K562 (cell line): ENCODE data around the gene ZNF768. TPM values are rescaled to one million over a fixed set of nuclear protein-coding genes. Genes with fewer than 3 reads are reported as not detected.

ENCODE experiments used
- BRF1 ChIP-seq: IDR thresholded peaks from 3 replicates; pipeline ENCODE4 v1.6.1; 2011; ENCODE audit warnings: borderline replicate concordance, mild to moderate bottlenecking; ENCODE audit not compliant: insufficient read length; ENCODE audit errors: extremely low read depth
- HDAC2 ChIP-seq: fragments of 450-650 bp; IDR thresholded peaks from 2 replicates; pipeline ENCODE4 v1.6.1; 2016; ENCODE audit warnings: mild to moderate bottlenecking
- LCOR ChIP-seq: sonication (generic); formaldehyde crosslinking; IDR thresholded peaks from 2 replicates; pipeline ENCODE4 v1.8.0; 2022; ENCODE audit warnings: mild to moderate bottlenecking, missing genetic modification reagents
- PRMT5 ChIP-seq: sonication (generic); formaldehyde crosslinking; IDR thresholded peaks from 2 replicates; pipeline ENCODE4 v1.5.0; 2020; ENCODE audit warnings: missing genetic modification reagents
- RBBP5 ChIP-seq: fragments of 200-600 bp; sonication (generic); IDR thresholded peaks from 2 replicates; pipeline ENCODE4 v1.6.1; 2012; ENCODE audit warnings: borderline replicate concordance, mild to moderate bottlenecking, low read length, control low read depth, inconsistent platforms; ENCODE audit not compliant: insufficient read depth, poor library complexity, severe bottlenecking
- SAP30 ChIP-seq: fragments of 200-600 bp; sonication (generic); IDR thresholded peaks from 2 replicates; pipeline ENCODE4 v1.6.1; 2012; ENCODE audit warnings: borderline replicate concordance, low read depth, mild to moderate bottlenecking, moderate library complexity, low read length, control low read depth, inconsistent platforms; ENCODE audit not compliant: insufficient read depth, poor library complexity, severe bottlenecking
- SP2 ChIP-seq: IDR thresholded peaks from 2 replicates; pipeline ENCODE4 v1.6.1; 2011; ENCODE audit warnings: mild to moderate bottlenecking, low read depth, low read length, moderate library complexity; ENCODE audit not compliant: poor library complexity, severe bottlenecking; ENCODE audit errors: extremely low read depth
- ZNF324 ChIP-seq: fragments of 250-450 bp; sonication (Bioruptor Pico); IDR thresholded peaks from 2 replicates; pipeline ENCODE4 v1.4.0; 2020; ENCODE audit warnings: mild to moderate bottlenecking
- ZNF644 ChIP-seq: fragments of 200-800 bp; sonication (Bioruptor generic); IDR thresholded peaks from 2 replicates; pipeline ENCODE4 v1.6.1; 2016; ENCODE audit warnings: low read depth, missing genetic modification characterization, missing compliant biosample characterization
- ZNF766 ChIP-seq: fragments of 200-800 bp; sonication (Bioruptor generic); conservative IDR thresholded peaks from 2 replicates; pipeline ENCODE4 v1.6.1; 2016; ENCODE audit warnings: missing genetic modification characterization, missing compliant biosample characterization
- polyA plus RNA-seq, 8 experiments: library from polyadenylated mRNA; depleted of rRNA in 4 of 8; stranded (reverse) in 5 of 8; unstranded in 3 of 8; fragments of >200 nt; fragmentation: Nextera tagmentation in 2 of 8; fragmentation: Illumina TruSeq in 1 of 8; extraction: Ambion mirVana in 2 of 8; extraction: Trizol in 1 of 8; gene quantifications; 2 replicates each; pipeline versions ENCODE4 v1.2.1 to v1.2.3, GENCODE V29; 2011 to 2014; ENCODE audit warnings: inconsistent platforms in 1 of 8, missing spikeins in 1 of 8
- total RNA-seq, 7 experiments: library from RNA; depleted of rRNA in 6 of 7; stranded (reverse); fragments of >200 nt in 6 of 7; fragmentation: Illumina TruSeq in 2 of 7; extraction: Trizol in 2 of 7; gene quantifications; 2 replicates each; pipeline versions ENCODE4 v1.2.1 to v1.2.3, GENCODE V29; 2011 to 2021; ENCODE audit warnings: low replicate concordance in 1 of 7
- TF ChIP-seq, protein P1 (sequence below): fragments of 250-450 bp; sonication (Bioruptor Pico); IDR thresholded peaks from 2 replicates; pipeline ENCODE4 v1.5.0; 2020; ENCODE audit warnings: mild to moderate bottlenecking, borderline replicate concordance
- TF ChIP-seq, protein P2 (sequence below): fragments of 150-350 bp; conservative IDR thresholded peaks from 2 replicates; pipeline ENCODE4 v1.6.1; 2014; ENCODE audit warnings: low read length
- TF ChIP-seq, protein P3 (sequence below): fragments of 200-800 bp; sonication (Bioruptor generic); IDR thresholded peaks from 2 replicates; pipeline ENCODE4 v1.6.1; 2017; ENCODE audit warnings: missing genetic modification characterization, missing compliant biosample characterization
- TF ChIP-seq, protein P4 (sequence below), 2 experiments: fragments of 450-650 bp; IDR thresholded peaks; 2 replicates each; pipeline ENCODE4 v1.6.1; 2018; ENCODE audit warnings: mild to moderate bottlenecking in 2 of 2, low read depth in 1 of 2; ENCODE audit not compliant: partially characterized antibody in 2 of 2
- TF ChIP-seq, protein P5 (sequence below): sonication (generic); formaldehyde crosslinking; IDR thresholded peaks from 2 replicates; pipeline ENCODE4 v1.8.0; 2022; ENCODE audit warnings: mild to moderate bottlenecking, missing genetic modification reagents

ZNF768 gene
- total and polyA plus RNA-seq, 9 of the 15 experiments (the other 6 are each of a cell fraction or from before 2014, with no cell fraction given): 0.13 to 50.7 (median 26.9) TPM

DNA sequence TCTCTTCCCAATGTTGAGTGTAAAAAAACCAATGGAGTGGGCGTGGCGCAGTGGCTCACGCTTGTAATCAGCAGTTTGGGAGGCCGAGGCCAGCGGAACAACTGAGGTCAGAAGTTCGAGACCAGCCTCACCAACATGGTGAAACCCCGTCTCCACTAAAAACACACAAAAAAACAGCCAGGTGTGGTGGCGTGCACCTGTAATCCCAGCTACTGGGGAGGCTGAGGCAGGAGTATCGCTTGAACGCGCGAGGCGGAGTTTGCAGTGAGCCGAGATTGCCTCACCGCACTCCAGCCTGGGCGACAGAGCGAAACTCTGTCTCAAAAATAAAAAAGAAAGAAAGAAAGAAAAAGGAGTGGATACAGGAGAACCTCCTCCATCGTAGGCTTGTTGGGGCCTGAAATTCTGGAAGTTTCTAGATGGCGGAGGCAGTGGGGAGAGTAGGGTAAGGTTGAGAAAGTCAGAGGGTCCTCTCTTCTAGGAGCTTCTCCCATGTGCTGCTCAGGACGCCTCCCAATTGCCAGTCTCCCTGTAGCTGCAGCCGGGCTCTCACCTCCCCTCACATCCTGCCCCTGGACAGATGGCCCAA lies 32.5 kb upstream of the ZNF768 start (continued):
- TF ChIP-seq RBBP5 (no peak), HDAC2 (peak; percentile 51; the same call in 1 of the 2 replicates), ZNF324 (CRISPR knock-in tag) (no peak), SAP30 (peak; percentile 7), ZNF644 (tag) (no peak), LCOR (peak; percentile 96), ZNF766 (CRISPR knock-in tag) (no peak), BRF1 (no peak), SP2 (no peak), PRMT5 (CRISPR knock-in tag) (no peak)
- TF ChIP-seq, protein P1, sequence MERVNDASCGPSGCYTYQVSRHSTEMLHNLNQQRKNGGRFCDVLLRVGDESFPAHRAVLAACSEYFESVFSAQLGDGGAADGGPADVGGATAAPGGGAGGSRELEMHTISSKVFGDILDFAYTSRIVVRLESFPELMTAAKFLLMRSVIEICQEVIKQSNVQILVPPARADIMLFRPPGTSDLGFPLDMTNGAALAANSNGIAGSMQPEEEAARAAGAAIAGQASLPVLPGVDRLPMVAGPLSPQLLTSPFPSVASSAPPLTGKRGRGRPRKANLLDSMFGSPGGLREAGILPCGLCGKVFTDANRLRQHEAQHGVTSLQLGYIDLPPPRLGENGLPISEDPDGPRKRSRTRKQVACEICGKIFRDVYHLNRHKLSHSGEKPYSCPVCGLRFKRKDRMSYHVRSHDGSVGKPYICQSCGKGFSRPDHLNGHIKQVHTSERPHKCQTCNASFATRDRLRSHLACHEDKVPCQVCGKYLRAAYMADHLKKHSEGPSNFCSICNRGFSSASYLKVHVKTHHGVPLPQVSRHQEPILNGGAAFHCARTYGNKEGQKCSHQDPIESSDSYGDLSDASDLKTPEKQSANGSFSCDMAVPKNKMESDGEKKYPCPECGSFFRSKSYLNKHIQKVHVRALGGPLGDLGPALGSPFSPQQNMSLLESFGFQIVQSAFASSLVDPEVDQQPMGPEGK: no peak
- TF ChIP-seq, protein P2, sequence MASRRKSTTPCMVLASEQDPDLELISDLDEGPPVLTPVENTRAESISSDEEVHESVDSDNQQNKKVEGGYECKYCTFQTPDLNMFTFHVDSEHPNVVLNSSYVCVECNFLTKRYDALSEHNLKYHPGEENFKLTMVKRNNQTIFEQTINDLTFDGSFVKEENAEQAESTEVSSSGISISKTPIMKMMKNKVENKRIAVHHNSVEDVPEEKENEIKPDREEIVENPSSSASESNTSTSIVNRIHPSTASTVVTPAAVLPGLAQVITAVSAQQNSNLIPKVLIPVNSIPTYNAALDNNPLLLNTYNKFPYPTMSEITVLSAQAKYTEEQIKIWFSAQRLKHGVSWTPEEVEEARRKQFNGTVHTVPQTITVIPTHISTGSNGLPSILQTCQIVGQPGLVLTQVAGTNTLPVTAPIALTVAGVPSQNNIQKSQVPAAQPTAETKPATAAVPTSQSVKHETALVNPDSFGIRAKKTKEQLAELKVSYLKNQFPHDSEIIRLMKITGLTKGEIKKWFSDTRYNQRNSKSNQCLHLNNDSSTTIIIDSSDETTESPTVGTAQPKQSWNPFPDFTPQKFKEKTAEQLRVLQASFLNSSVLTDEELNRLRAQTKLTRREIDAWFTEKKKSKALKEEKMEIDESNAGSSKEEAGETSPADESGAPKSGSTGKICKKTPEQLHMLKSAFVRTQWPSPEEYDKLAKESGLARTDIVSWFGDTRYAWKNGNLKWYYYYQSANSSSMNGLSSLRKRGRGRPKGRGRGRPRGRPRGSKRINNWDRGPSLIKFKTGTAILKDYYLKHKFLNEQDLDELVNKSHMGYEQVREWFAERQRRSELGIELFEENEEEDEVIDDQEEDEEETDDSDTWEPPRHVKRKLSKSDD: no peak
- TF ChIP-seq, protein P3, sequence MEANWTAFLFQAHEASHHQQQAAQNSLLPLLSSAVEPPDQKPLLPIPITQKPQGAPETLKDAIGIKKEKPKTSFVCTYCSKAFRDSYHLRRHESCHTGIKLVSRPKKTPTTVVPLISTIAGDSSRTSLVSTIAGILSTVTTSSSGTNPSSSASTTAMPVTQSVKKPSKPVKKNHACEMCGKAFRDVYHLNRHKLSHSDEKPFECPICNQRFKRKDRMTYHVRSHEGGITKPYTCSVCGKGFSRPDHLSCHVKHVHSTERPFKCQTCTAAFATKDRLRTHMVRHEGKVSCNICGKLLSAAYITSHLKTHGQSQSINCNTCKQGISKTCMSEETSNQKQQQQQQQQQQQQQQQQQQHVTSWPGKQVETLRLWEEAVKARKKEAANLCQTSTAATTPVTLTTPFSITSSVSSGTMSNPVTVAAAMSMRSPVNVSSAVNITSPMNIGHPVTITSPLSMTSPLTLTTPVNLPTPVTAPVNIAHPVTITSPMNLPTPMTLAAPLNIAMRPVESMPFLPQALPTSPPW (CRISPR knock-in tag): no peak
- TF ChIP-seq, protein P4, sequence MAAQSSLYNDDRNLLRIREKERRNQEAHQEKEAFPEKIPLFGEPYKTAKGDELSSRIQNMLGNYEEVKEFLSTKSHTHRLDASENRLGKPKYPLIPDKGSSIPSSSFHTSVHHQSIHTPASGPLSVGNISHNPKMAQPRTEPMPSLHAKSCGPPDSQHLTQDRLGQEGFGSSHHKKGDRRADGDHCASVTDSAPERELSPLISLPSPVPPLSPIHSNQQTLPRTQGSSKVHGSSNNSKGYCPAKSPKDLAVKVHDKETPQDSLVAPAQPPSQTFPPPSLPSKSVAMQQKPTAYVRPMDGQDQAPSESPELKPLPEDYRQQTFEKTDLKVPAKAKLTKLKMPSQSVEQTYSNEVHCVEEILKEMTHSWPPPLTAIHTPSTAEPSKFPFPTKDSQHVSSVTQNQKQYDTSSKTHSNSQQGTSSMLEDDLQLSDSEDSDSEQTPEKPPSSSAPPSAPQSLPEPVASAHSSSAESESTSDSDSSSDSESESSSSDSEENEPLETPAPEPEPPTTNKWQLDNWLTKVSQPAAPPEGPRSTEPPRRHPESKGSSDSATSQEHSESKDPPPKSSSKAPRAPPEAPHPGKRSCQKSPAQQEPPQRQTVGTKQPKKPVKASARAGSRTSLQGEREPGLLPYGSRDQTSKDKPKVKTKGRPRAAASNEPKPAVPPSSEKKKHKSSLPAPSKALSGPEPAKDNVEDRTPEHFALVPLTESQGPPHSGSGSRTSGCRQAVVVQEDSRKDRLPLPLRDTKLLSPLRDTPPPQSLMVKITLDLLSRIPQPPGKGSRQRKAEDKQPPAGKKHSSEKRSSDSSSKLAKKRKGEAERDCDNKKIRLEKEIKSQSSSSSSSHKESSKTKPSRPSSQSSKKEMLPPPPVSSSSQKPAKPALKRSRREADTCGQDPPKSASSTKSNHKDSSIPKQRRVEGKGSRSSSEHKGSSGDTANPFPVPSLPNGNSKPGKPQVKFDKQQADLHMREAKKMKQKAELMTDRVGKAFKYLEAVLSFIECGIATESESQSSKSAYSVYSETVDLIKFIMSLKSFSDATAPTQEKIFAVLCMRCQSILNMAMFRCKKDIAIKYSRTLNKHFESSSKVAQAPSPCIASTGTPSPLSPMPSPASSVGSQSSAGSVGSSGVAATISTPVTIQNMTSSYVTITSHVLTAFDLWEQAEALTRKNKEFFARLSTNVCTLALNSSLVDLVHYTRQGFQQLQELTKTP (IDR thresholded peaks at IDR 0.05; ENCODE audit: low read depth in 1 of 2, partially characterized antibody in 2 of 2): peak in 1 of 2 experiments; percentile 33
- TF ChIP-seq, protein P5, sequence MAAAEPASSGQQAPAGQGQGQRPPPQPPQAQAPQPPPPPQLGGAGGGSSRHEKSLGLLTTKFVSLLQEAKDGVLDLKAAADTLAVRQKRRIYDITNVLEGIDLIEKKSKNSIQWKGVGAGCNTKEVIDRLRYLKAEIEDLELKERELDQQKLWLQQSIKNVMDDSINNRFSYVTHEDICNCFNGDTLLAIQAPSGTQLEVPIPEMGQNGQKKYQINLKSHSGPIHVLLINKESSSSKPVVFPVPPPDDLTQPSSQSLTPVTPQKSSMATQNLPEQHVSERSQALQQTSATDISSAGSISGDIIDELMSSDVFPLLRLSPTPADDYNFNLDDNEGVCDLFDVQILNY (CRISPR knock-in tag): no peak
